DMS 273 (cell line): ENCODE results near the gene TAF5L.
"Not testable (repeated sequence)": the region's sequence is repeated elsewhere in the genome, so short reads cannot be mapped to it uniquely, and the experiment has no call there.

Source experiments
- DNase-seq: peaks from one replicate; lab custom pipeline; 2025; ENCODE audit not compliant: unreplicated experiment; lab: John Stamatoyannopoulos, UW

Gene TAF5L

DNA sequence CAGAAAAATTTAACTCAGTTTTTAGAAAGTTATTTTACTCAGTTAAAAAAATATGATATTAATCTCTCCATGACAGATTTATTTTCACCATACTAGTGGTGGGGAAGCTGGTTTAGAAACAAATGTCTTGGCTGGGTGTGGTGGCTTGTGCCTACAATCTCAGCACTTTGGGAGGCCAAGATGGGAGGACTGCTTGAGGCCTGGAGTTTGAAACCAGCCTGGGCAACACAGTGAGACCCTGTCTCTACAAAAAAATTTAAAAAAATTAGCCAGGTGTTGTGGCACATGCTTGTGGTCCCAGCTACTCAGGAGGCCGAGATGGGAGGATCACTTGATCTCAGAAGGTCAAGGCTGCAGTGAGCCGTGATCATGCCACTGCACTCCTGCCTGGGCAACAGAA, 17.3 kb downstream of the TAF5L start:
- DNase-seq = no peak

DNA sequence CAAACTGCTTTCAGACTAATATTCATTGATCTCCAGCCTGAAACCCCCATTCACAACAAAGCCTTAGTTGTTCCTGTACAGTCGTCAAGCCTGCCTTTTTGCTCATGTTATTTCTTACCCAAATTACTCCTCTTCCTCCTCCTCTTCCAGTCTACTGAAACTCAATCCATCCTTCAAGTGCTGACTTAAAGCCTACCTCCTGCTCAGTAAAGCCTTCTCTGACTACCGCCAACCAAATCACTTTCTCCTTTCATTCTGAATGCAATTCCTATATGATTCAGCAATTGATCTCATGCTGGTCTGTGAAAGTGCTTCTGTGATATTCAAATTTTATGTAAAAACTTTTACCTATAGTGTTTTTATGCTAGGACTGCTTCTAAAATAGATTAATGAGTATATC, 18.6 kb downstream of the TAF5L start:
- no peak for DNase-seq

DNA sequence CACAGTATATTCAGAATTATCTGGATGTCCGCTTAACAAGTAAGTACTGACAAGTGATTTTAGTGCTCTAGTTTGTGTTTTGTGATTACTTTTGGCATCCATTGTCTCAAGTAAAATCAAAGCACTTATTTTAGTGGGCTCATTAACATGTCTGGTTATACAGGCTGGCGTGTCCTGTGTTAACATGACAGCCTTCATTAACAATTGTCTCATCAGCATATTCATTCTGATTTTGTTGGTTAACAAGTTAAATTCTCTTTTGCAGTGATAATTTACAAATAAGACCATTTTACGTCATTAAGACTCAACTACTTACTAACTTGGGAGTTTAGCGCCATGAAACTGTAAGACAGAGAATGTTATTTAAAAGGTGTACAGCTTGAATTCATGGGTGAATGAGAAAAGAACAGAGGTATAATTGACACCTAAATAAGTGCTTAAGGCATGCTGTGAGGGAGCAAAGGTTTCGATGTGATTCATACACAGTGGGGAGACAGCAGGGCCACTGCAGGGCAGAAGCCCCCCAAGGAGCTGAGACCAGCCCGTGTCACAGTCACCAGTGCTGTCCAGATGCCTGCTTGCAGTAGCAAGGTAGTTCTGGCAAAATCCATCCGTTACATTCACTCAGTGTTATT, 22.4 kb downstream of the TAF5L start:
- DNase-seq = no peak

DNA sequence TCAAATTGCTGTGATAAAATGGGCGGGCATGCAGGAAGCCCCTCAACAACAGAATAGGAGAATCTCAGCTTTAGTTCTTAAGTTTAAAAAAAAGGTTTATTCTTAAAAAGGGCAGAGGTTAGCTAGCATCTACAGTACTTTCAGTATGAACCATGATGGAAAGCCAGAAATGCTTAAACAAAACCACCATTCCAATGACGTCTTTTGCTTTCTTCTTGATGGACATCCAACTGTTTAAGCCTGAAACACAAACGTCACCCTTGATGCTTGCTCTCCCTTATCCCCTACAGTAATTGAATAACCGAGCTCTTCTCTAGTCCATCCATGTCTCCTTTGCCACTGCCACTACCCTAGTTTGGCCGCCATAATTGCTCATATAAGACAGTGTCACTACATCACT, 25.7 kb downstream of the TAF5L start:
- no peak for DNase-seq

DNA sequence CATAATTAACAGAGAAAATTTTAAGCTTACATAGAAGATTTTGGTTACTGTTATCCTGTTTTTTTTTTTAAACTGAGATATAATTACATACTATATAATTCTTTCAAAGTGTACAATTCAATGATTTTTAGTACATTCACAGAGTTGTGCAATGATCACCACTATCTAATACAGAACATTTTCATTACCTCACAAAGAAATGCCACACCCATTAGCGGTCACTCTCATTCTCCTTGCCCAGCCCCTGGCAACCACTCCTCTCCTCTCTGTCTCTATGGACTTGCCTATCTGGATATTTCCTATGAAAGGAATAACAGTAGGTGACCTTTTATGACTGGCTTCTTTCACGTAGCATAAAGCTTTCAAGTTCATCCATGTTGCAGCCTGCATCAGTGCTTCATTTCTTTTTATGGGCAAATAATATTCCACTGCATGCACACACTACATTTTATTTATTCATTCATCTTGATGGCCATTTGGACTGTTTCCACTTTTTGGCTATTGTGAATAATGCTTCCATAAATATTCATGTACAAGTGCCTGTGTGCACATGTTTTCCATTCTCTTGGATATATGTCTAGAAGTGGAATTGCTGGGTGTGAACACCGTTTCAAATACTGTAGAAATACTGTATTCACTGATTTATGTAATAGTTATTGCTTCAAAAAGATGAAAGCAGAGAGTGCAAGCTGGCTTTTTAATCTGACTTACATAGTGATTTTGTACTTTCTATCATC, 26.5 kb downstream of the TAF5L start:
- DNase-seq = no peak

DNA sequence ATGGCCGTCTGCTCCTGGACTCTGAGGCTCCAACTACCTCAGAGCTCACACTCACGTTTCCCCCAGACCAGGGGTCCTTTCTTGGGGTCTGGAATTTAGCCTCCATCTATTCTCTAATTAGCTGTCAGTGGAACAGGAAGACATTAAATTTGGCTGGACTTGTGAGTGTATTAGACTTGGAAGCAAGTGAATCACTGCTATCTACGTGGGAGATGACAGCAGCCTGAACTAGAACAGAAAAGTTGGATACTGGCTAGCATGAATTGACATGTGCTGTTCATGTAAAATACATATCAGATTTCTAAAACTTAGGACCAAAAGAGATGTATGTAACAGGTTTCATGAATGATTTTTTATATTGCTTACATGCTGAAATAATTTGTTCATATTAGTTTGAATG, 28.0 kb downstream of the TAF5L start:
- no peak for DNase-seq

DNA sequence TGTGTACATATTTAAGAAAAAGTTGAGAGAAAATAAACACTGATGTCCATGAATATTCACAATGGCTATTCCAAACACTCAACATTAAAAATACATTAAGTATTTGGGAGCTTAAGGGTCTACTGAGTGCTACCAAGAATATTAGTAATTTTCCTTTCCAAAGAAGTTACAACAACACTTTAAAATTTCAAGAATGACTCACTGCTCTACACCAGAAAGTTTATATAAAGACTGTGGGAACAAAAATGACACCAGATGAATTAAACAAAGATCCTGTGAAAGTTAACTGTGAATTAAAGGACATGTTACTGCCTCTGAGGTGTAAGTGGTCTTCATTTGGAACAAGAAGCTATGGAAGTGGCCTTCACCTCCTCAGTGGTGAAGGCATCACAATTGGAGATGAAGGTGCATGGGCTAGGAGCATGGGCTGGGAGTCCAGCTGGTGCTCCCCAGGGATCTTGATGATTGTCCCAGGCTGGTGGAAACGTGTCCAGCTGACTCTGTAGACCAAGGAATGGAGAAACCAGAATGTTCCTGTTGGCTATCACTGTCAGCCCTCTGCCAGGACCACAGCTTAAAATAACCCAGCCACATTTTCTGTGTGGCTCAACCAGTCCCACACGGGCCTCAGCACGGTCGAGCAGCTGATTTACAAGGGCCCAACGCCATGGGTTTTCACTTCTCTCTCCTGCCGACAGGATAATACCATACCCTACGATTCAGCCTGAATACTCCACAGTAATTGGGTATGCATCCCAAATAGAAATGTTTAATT, 28.8 kb downstream of the TAF5L start:
- DNase-seq = no peak

DNA sequence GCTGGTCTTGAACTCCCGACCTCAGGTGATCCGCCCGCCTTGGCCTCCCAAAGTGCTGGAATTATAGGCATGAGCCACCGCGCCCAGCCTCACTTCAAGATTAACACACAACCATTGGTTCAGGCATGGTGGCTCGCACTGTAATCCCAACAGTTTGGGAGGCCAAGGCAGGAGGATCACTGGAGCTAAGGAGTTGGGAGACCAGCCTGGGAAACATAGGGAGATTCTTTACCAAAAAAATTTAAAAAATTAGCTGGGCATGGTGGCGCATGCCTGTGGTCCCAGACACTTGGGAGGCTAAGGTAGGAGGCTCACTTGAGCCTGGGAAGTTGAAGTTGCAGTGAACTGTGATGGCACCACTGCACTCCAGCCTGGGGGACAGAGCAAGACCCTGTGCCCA, 30.0 kb downstream of the TAF5L start:
- DNase-seq = not testable (repeated sequence)

DNA sequence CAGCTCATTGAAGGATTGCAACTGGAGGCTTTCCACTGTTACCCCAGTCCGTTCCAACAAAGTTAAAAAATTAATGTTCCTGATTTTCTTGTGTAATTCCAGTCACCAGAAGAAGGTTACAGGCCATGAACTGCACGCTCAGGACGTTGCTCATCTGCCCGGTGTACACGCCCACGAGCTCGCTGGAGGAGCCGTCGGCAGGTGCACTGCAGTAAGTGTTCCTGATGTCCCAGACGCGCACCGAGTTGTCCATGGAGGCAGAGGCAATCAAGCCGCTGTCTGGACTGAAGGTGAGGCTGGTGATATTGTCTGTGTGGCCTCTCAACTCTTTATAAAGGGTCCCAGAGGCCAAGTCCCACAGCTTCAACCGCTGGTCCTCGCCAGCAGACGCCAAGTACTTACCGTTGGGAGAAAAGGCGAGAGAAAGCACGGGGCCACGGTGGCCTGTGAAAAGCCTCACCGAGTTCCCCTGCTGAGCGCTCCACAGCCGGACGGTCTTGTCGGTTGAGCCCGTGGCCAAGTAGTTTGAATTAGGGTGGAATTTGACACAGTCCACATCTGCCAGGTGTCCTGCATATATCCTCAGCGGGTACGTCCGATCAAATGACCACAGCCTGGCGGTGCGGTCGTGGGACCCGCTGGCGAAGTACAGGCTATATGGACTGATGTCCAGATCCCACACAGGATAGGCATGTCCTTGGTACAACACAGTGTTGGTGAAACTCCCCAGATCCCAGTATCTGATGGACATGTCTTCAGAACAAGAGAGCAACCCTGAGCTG, 31.5 kb downstream of the TAF5L start:
- DNase-seq = no peak

DNA sequence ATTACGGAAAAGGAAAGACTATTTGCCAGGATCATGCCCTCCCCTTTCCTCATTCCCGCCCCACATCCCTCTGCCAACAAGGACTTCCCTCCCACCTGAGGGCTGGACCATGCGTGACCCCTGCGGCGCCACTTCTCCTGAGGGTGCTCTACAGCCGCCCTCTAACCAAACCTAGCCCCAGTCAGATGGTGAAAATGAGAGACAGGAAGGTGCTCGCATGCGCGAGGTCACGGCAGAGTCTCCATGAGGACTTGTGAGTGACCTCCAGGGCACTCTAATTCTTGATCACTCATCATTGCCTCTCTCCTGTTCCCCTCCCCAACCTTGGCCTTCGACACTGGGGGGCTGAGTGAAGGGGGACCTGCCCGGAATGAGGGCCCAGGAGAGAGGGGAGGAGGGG, 32.1 kb downstream of the TAF5L start:
- no peak for DNase-seq

DNA sequence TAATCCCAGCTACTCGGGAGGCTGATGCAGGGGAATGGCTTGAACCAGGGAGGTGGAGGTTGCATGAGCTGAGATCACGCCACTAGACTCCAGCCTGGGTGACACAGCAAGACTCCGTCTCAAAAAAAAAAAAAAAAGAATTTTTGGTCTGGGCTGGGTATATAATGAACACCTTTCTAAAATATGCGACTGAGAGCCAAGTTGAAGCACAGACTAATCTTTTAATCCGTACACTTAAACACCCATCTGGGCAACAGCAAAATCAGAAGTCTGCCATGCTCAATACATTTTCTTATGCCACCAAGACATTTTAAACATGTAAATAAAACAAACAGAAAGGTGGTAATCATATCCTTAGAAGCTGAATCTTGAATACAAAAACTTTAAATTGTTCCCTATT, 35.8 kb downstream of the TAF5L start:
- DNase-seq = no peak

DNA sequence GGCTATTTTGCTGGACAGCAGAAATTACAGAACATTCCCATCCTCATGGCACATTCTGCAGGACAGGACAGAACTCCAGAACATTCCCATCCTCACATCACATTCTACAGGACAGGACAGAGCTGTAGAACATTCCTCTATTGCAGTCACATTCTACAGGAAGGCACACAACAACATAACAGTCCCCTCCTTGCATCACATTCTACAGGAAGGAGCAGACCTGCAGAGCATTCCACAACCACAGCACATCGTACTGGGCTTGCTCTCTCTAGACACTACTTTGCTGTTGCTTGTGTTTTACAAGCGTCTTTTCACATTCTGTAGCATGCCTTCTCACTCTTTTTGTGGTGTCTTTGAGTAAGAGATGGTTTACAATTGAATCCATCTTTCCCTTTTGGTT, 40.6 kb downstream of the TAF5L start:
- no peak for DNase-seq

DNA sequence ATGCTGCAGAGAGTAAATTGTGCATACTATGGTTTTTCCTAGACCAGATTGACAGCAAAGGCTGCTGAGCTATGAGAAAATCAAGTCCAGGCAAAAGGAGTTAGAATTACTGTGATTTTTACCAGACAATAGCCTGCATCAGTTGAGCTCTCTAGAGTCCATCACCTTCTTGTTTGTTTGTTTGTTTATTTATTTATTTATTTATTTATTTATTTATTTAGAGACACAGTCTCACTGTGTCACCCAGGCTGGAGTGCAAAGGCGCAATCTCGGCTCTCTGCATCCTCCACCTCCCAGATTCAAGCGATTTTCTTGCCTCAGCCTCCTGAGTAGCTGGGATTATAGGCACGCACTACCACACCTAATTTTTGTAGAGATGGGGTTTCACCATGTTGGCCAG, 43.2 kb downstream of the TAF5L start:
- DNase-seq = no peak

DNA sequence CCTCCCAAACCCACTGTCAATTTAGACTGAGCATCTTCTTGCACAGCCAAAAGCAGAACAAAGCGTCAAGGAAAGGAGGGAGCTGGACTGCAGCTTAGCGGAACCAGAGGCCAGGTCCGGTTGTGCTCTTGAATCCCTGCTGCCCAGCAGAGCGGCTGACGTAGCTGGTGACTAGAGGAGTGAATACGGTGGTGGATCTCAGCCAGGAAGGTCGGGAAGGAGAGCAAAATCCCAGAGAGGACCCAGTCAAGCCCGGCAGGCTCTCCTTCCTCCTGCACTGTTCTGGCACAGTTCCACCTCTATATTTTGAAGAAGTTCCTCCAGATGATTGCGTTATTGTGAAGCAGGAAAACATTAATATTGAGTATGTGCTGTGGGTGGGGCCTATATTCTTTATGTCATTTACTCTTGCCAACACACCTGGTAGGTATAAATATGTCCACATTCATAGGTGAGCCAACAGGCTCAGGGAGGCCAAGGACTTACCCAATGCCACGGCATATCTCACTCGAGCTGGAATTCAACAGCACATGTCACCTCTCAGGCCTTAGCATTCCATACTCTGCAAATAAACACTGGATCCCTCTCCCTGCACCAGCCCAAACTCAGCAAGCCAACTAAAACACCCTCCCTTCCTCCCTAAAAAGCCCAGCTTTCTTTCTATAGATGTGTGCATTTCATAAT, 43.8 kb downstream of the TAF5L start:
- no peak for DNase-seq

DNA sequence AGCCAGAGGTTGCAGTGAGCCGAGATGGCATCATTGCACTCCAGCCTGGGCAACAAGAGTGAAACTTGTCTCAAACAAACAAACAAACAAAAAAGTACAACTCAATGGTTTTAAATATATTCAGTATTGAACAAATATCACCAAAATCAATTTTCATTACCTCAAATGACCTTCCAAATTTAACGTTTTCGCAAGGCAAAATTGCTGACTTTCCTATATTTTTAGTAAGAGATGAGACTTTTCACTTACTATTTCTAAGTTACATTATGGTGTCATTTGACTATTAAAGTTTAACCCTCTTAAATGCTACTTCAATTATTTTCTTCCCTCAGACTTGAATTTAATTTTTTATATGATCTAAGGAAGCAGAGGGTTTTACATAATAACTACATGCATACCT, 44.4 kb downstream of the TAF5L start:
- DNase-seq = no peak

DNA sequence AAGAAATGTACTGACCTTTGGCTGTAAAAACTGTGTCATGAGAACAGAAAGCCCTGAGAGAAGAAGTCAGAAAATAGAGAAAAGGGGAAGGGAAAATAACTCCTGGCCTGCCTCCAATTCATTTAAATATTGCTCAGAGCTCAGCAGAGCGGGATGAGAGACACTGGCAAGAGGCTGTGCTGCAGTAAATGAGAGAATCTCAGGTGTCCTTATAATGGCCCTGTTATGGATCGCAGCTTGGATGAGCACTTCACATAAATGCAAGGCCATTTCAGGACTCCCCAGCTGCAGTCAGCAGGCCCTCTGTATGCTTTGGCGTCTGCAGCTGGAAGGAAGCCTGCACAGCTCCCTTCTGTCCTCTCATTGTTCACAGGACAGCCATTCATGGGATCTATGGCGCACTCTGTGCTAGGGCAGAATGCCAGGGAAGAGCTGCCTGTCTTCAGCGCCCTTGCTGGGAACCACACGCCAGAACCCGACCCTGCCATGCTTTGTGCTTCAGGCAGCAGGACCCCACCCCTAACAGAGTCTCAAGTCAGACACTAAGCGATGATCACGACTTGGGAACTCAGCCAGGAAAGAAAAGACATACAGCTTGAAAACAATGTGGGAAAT, 46.8 kb downstream of the TAF5L start:
- DNase-seq = peak; percentile 76

DNA sequence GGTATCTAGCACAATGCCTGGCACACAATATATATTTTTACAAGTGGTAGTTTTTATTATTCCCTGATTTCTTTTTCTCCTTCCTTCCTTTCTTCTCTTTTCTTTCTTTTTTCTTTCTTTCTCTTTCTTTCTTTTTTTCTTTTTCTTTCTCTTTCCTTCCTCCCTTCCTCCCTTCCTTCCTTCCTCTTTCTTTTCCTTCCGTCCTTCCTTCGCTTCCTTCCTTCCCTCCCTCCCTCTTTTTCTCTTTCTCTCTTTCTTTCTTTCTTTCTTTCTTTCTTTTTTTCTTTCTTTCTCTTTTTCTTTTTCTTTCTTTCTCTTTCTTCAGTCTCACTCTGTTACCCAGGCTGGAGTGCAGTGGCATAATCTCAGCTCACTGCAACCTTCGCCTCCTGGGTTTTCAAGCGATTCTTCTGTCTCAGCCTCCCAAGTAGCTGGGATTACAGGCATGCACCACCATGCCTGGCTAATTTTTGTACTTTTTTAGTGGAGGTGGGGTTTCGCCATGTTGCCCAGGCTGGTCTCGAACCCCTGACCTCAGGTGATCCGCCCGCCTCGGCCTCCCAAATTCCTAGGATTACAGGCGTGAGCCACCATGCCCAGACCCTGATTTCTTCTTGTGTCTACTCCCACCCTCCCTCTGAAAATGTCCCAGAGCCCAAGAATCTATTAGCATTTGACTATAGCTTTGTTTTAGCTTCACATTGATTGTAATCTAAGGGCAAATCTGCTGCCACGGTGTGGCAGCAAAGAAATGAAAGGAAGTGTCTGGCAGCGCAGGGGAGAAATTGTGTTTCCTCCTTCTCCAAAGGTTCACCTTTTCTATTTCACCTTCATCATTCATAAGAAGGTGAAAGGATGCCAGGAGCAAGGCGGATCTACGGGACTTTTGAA, 47.5 kb downstream of the TAF5L start:
- no peak for DNase-seq

DNA sequence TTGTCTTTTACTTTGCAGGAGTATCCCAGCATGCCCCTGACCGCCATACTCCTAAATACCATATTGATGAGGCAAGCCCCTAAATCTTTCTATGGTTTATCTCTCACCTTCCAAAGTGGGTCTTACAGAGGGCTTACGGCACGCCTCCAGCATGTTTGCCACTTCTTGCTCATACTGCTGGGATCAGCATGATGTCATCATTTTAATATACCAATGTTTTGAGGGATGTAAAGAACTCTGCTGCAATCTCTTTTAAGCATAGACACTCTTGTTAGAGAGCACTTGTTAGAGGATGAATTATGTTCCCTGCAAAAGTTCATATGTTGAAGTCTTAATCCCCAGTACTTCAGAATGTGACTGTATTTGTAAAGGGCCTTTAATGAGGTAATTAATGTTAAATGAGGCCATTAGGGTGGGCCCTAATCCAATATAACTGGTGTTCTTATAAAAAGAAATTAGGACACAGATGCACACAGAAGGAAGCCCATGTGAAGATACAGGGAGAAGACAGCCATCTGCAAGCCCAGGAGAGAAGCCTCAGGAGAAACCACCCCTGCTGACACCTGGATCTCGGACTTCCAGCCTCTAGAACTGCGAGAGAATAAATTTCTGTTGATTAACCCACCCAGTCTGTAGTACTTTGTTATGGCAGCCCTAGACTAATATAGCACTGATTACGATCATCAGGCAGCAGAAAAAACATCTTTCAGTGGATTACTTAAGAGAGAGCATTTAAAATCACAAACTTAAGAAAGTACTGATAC, 51.1 kb downstream of the TAF5L start:
- no peak for DNase-seq

DNA sequence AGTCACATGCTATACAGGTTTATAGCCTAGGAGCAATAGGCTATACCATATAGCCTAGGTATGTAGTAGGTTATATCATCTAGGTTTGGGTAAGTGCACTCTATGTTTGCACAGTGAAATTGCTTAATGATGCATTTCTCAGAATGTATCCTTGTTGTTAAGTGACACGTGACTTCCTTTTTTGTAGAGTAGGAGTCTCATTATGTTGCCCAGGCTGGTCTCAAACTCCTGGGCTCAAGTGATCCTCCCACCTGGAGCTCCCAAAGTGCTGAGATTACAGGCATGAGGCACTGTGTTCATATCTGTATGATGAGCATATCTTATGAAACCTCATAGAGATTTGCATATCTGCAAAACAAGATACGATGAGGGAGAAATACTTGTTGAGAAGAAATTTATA, 53.6 kb downstream of the TAF5L start:
- no peak for DNase-seq
